B cell (primary cell): ENCODE results near the gene EXOC4. TPM values are rescaled to one million over a fixed set of nuclear protein-coding genes. Genes with fewer than 3 reads are reported as not detected.

Experiments
- ATAC-seq: fragments of 200-7000 bp; cut with Tn5 transposase; one replicate; pipeline ENCODE4 v1.10.0; 2021; ENCODE audit warnings: low read depth, mild to moderate bottlenecking, moderate number of reproducible peaks, moderate library complexity
- CTCF ChIA-PET: fragments of 350-600 bp; sonication (Branson Sonifier 250); formaldehyde crosslinking; loops from one replicate; lab custom pipeline; 2021; ENCODE audit warnings: antibody characterized with exemption, inconsistent platforms; lab: Charles Lee
- POLR2A ChIA-PET: fragments of 350-600 bp; sonication (Branson Sonifier 250); formaldehyde crosslinking; loops from one replicate; lab custom pipeline; 2021; ENCODE audit warnings: antibody characterized with exemption; lab: Charles Lee
- DNase-seq: peaks from one replicate; pipeline ENCODE4 v3.0.0; 2013
- H2AFZ ChIP-seq: 2 replicates; pipeline ENCODE4 v1.6.1; 2012; ENCODE audit warnings: mild to moderate bottlenecking, low read depth, low read length; ENCODE audit not compliant: insufficient read depth, poor library complexity, severe bottlenecking
- H3K27ac ChIP-seq, 2 donors: 1 replicate in 1 of 2; 2 replicates in 1 of 2; pipeline ENCODE4 v1.5.1; 2012 to 2013; ENCODE audit warnings: low read length in 2 of 2, mild to moderate bottlenecking in 2 of 2, moderate library complexity in 1 of 2
- H3K27me3 ChIP-seq, 4 experiments: fragments of 200-600 bp in 1 of 4; sonication (generic) in 1 of 4; replicated peaks in 1 of 4; 1 replicate in 2 of 4; 2 replicates in 2 of 4; pipeline versions ENCODE4 v1.6.1 to v1.7.0; 2013 to 2016; ENCODE audit warnings: low read length in 3 of 4, mild to moderate bottlenecking in 2 of 4, mixed read lengths in 1 of 4, moderate library complexity in 1 of 4; ENCODE audit not compliant: insufficient read depth in 4 of 4, control insufficient read depth in 3 of 4; ENCODE audit errors: control extremely low read depth in 1 of 4
- H3K36me3 ChIP-seq, 2 experiments: replicated peaks in 1 of 2; 1 replicate in 1 of 2; 2 replicates in 1 of 2; pipeline versions ENCODE4 v1.6.1 to v1.7.1; 2013; ENCODE audit warnings: low read length in 1 of 2; ENCODE audit not compliant: insufficient read depth in 2 of 2, control insufficient read depth in 1 of 2; ENCODE audit errors: control extremely low read depth in 1 of 2, extremely low read depth in 1 of 2
- H3K4me1 ChIP-seq, 2 donors: fragments of 200-600 bp in 1 of 2; sonication (generic) in 1 of 2; 1 replicate in 1 of 2; 2 replicates in 1 of 2; pipeline versions ENCODE4 v1.5.1 to v1.6.1; 2013 to 2017; ENCODE audit warnings: low read length in 2 of 2; ENCODE audit not compliant: control insufficient read depth in 2 of 2, insufficient read depth in 2 of 2
- H3K4me2 ChIP-seq: replicated peaks from 2 replicates; pipeline ENCODE3; 2012; ENCODE audit warnings: mild to moderate bottlenecking, low read depth, low read length; ENCODE audit not compliant: poor library complexity, severe bottlenecking
- H3K4me3 ChIP-seq, 5 experiments: fragments of 200-600 bp in 1 of 5; sonication (generic) in 1 of 5; 1 replicate in 3 of 5; 2 replicates in 2 of 5; pipeline versions ENCODE4 v1.5.1 to v1.7.0; 2011 to 2016; ENCODE audit warnings: low read length in 4 of 5, mild to moderate bottlenecking in 4 of 5, low read depth in 2 of 5, control low read depth in 1 of 5, moderate library complexity in 1 of 5; ENCODE audit not compliant: insufficient read depth in 1 of 5; ENCODE audit errors: control extremely low read depth in 1 of 5, extremely low read depth in 1 of 5
- H3K79me2 ChIP-seq: fragments of 200-600 bp; sonication (generic); one replicate; pipeline ENCODE4 v1.6.0; 2016; ENCODE audit warnings: low read length; ENCODE audit not compliant: control insufficient read depth, insufficient read depth
- H3K9ac ChIP-seq: fragments of 200-600 bp; sonication (generic); 2 replicates; pipeline ENCODE4 v1.6.1; 2017; ENCODE audit warnings: mild to moderate bottlenecking, low read length, moderate library complexity
- H3K9me3 ChIP-seq, 3 donors: one replicate each; pipeline versions ENCODE4 v1.6.1 to v1.7.1; 2013; ENCODE audit warnings: low read length in 2 of 3; ENCODE audit not compliant: control insufficient read depth in 2 of 3, insufficient read depth in 1 of 3; ENCODE audit errors: control extremely low read depth in 1 of 3
- H4K20me1 ChIP-seq: 2 replicates; pipeline ENCODE4 v1.6.0; 2012; ENCODE audit warnings: mild to moderate bottlenecking, low read length; ENCODE audit not compliant: insufficient read depth, control insufficient read depth, poor library complexity, severe bottlenecking
- H3K27ac Mint-ChIP-seq: one replicate; pipeline ENCODE4 v1.8.0; 2021; ENCODE audit warnings: mixed read lengths
- H3K27me3 Mint-ChIP-seq: one replicate; pipeline ENCODE4 v1.8.0; 2021; ENCODE audit warnings: mixed read lengths
- H3K4me1 Mint-ChIP-seq: one replicate; pipeline ENCODE4 v1.8.0; 2021; ENCODE audit warnings: mixed read lengths
- H3K4me3 Mint-ChIP-seq: one replicate; pipeline ENCODE4 v1.8.0; 2021; ENCODE audit warnings: mixed read lengths
- H3K9me3 Mint-ChIP-seq: one replicate; pipeline ENCODE4 v1.8.0; 2022; ENCODE audit warnings: mixed read lengths; ENCODE audit not compliant: insufficient read depth
- EZH2 ChIP-seq: IDR thresholded peaks from 2 replicates; pipeline ENCODE4 v1.6.1; 2012; ENCODE audit warnings: borderline replicate concordance, low read depth, mild to moderate bottlenecking, moderate library complexity, low read length; ENCODE audit not compliant: insufficient read depth, poor library complexity, severe bottlenecking
- WGBS: methylation state at CpG from one replicate; pipeline ENCODE4 v1.1.5; 2013; ENCODE audit warnings: missing lambda C conversion rate; ENCODE audit not compliant: insufficient coverage; 5-methylcytosine and 5-hydroxymethylcytosine counted together
- intact Hi-C: fragments of 100-400 bp; cut with micrococcal nuclease; formaldehyde crosslinking; loops from one replicate; pipeline ENCODE4 v1.10.0; 2022
- polyA plus RNA-seq: library from polyadenylated mRNA; depleted of rRNA; stranded (reverse); fragments of >200 nt; gene quantifications from 2 replicates; pipeline ENCODE4 v1.2.3, GENCODE V29; 2012
- total RNA-seq, 2 donors: library from RNA; stranded (reverse); fragments of 120-200 nt in 1 of 2; gene quantifications; 1 replicate in 1 of 2; 2 replicates in 1 of 2; pipeline versions ENCODE4 v1.2.3 to v1.2.4, GENCODE V29; 2013 to 2022
- TF ChIP-seq, protein P1 (sequence below): fragments of 200-600 bp; IDR thresholded peaks from one replicate; pipeline ENCODE4 v1.8.0; 2022; ENCODE audit warnings: antibody characterized with exemption, mild to moderate bottlenecking

The EXOC4 gene
- total and polyA plus RNA-seq, 2 donors (not counting 1 experiment from before 2014, with no cell fraction given), result 16.7 to 135 TPM

DNA sequence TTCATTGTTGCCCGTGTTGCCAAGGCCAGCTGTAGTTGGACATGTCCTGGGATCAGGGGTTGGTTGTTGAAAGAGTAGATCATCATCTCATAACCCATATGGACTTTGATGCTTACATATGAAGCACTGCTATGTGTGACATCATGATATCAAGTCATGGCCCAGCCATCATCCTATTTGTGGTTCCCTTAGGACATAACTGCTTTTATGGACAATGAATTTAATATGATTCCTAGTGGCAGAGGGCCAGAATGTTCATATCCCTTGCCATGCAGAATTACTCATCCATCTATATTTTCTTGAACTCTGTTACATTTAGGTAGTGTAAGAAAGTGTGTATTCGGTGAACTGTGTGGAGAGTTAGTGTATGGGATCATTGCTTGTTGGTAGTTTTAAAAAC, 530.4 kb downstream of the EXOC4 start:
- H3K4me2 ChIP-seq, result no peak overlapping the region
- no peak overlapping the region for H3K27ac ChIP-seq
- POLR2A ChIA-PET, result no interaction called here
- CTCF ChIA-PET, result no interaction called here
- peaks cover 8% of the 10 kb centered on the region for H3K9me3 Mint-ChIP-seq
- TF ChIP-seq EZH2, result no peak
- TF ChIP-seq, protein P1, sequence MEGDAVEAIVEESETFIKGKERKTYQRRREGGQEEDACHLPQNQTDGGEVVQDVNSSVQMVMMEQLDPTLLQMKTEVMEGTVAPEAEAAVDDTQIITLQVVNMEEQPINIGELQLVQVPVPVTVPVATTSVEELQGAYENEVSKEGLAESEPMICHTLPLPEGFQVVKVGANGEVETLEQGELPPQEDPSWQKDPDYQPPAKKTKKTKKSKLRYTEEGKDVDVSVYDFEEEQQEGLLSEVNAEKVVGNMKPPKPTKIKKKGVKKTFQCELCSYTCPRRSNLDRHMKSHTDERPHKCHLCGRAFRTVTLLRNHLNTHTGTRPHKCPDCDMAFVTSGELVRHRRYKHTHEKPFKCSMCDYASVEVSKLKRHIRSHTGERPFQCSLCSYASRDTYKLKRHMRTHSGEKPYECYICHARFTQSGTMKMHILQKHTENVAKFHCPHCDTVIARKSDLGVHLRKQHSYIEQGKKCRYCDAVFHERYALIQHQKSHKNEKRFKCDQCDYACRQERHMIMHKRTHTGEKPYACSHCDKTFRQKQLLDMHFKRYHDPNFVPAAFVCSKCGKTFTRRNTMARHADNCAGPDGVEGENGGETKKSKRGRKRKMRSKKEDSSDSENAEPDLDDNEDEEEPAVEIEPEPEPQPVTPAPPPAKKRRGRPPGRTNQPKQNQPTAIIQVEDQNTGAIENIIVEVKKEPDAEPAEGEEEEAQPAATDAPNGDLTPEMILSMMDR, result no peak
- H3K4me3 Mint-ChIP-seq, result no peak overlapping the region
- intact Hi-C loops, result no loop called here
- no peaks in the 10 kb centered on the region for H3K36me3 ChIP-seq
- no peak overlapping the region for H3K27ac Mint-ChIP-seq
- H2AFZ ChIP-seq, result no peak overlapping the region
- no peaks in the 10 kb centered on the region for H3K4me1 Mint-ChIP-seq
- ATAC-seq, result no peak
- peaks cover 1 to 5% (median 2%) of the 10 kb centered on the region in 3 donors for H3K9me3 ChIP-seq
- no peaks in the 10 kb centered on the region for H3K4me1 ChIP-seq
- H3K79me2 ChIP-seq, result no peaks in the 10 kb centered on the region
- no peaks in the 10 kb centered on the region for H3K27me3 ChIP-seq
- no peaks in the 10 kb centered on the region for H4K20me1 ChIP-seq
- H3K9ac ChIP-seq, result no peak overlapping the region
- no peaks in the 10 kb centered on the region for H3K27me3 Mint-ChIP-seq
- no peak for DNase-seq
- WGBS, result no CpG with 5 or more reads among the region's 2 CpGs
- H3K4me3 ChIP-seq, result no peak overlapping the region

GRCh38 chr7:133784486-133785001, 531.7 kb downstream of the EXOC4 start:
- no peaks in the 10 kb centered on the region for H3K27me3 Mint-ChIP-seq
- DNase-seq (no peak), ATAC-seq (no peak)
- H3K4me1 ChIP-seq, result no peaks in the 10 kb centered on the region
- no peaks in the 10 kb centered on the region for H3K36me3 ChIP-seq
- no peak overlapping the region for H3K27ac ChIP-seq
- H3K27me3 ChIP-seq, result no peaks in the 10 kb centered on the region
- no peaks in the 10 kb centered on the region for H3K79me2 ChIP-seq
- no peak overlapping the region for H3K9ac ChIP-seq
- H3K4me1 Mint-ChIP-seq, result no peaks in the 10 kb centered on the region
- ChIA-PET CTCF (no interaction called here), POLR2A (no interaction called here)
- no peaks in the 10 kb centered on the region for H4K20me1 ChIP-seq
- no peak overlapping the region for H3K4me3 ChIP-seq
- H3K9me3 ChIP-seq, result no peaks in the 10 kb centered on the region
- no peak overlapping the region for H3K4me3 Mint-ChIP-seq
- TF ChIP-seq, protein P1, result no peak
- TF ChIP-seq EZH2, result no peak
- intact Hi-C loops, result no loop called here
- H3K9me3 Mint-ChIP-seq, result peaks cover under 1% of the 10 kb centered on the region
- 100% methylated on average over 1 of the region's 4 CpGs for WGBS
- H2AFZ ChIP-seq, result no peak overlapping the region
- no peak overlapping the region for H3K27ac Mint-ChIP-seq
- no peak overlapping the region for H3K4me2 ChIP-seq
